ENCODE data around the gene CRK. TPM values are rescaled to one million over a fixed set of nuclear protein-coding genes. Genes with fewer than 3 reads are reported as not detected.

Gene CRK
- total RNA-seq, 2 donors from 2014 or later = 48.3 to 76.0 TPM

DNA sequence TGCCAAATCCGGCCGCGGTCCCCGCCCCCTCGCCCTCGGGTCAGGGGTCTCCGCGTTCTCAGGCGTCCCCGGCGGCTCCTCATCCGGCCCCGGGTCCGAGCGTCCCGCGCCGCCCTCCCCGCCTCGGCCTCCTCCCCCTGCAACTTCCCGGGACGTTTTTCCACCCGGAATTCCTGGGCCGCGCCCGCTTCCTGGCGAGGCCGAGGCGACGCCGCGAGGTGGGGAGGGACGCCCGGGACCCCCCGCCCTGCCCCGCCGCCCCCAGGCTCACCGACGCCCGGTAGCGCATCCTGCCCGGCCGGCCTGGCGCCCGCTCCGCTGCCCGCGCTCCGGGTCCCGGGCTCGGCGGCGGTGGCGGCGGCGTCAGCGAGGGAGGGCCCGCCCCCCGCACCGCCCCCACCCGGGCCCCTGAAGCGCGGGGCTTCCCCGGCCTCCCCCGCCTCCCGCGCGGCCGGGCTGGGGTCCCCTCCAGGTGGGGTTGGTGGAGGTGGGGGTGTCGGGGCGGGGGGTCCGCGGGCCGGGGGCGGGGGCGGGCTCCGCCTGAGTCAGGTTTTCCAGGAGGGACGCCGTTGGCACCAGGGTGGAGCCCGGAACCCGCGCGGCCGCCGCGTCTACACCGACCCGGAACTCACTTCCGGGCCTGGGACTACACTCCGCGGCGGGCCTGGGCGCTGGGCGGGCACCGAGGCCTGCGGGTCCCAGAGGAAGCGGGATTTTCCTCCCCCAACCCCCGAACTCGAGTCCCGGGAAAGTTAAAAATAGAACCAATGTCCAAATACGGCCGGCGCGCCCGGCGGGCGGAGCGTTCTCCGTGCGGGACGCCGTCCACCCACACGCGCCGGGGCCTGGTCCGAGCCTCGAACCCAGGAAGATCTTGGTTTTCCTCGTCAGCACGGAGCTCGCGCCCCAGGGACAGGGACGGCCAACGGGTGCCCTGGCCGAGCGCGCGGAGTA lies 29.7 kb upstream of the CRK start:
- Histone ChIP-seq H3K36me3 (peaks cover 17% of the 10 kb centered on the region), H3K27me3 (replicated peaks; ENCODE audit: insufficient read depth) (no peaks in the 10 kb centered on the region), H3K4me1 (ENCODE audit: control insufficient read depth in 1 of 2, low read depth in 2 of 2) (peaks cover 24 to 72% of the 10 kb centered on the region in 2 donors), H3K4me3 (peak overlapping the region; percentile 90), H3K27ac (peak overlapping the region; percentile 92 to 95), H3K9me3 (no peaks in the 10 kb centered on the region)
- DNase-seq (ENCODE audit: low spot score) = no peak
- TF ChIP-seq, protein P1, sequence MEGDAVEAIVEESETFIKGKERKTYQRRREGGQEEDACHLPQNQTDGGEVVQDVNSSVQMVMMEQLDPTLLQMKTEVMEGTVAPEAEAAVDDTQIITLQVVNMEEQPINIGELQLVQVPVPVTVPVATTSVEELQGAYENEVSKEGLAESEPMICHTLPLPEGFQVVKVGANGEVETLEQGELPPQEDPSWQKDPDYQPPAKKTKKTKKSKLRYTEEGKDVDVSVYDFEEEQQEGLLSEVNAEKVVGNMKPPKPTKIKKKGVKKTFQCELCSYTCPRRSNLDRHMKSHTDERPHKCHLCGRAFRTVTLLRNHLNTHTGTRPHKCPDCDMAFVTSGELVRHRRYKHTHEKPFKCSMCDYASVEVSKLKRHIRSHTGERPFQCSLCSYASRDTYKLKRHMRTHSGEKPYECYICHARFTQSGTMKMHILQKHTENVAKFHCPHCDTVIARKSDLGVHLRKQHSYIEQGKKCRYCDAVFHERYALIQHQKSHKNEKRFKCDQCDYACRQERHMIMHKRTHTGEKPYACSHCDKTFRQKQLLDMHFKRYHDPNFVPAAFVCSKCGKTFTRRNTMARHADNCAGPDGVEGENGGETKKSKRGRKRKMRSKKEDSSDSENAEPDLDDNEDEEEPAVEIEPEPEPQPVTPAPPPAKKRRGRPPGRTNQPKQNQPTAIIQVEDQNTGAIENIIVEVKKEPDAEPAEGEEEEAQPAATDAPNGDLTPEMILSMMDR (IDR thresholded peaks at IDR 0.05) = no peak
- ATAC-seq (ENCODE audit: insufficient number of reproducible peaks, low FRiP score, low read depth) = peak; percentile 15

DNA sequence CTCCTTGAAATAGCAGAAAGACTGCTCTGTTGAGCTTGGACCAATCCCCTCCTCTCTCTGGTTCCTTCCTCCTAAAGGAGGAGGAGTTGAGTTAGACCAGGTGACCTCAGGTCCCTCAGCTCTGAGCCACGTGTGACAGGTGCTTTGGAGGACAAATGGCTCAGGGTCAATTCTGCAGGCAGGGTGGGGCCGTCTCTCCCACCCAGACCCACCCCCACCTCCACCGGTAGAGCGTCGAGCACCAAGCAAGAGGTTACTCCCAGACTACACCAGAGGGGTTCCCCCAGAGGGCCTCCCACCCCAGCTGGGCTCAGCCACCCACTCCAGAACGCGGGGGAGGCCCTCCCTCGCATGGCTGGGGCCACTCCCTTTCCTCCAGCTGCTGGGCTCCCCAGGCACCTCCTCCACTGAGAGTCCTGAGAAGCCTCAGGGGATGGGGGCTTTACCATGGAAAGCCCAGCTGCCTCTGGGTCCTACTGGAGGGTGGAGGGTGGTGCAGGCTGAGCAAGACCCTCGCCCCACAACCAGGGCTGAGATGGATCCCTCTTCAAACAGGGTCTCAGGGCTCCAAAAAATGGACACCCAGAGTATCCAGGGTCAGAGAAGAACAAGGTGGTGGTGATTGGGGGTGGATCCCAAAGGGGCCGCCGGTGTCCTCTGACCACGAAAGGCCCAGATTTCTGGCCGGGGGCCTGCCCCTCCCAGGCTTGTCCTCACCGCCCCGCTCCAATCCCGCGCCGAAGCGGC lies 28.8 kb upstream of the CRK start:
- ATAC-seq (ENCODE audit: insufficient number of reproducible peaks, low FRiP score, low read depth) (no peak), DNase-seq (ENCODE audit: low spot score) (no peak)
- Histone ChIP-seq H3K27me3 (replicated peaks; ENCODE audit: insufficient read depth) (no peaks in the 10 kb centered on the region), H3K4me3 (peak overlapping the region; percentile 90), H3K9me3 (no peaks in the 10 kb centered on the region), H3K36me3 (peaks cover 24% of the 10 kb centered on the region), H3K4me1 (ENCODE audit: control insufficient read depth in 1 of 2, low read depth in 2 of 2) (peaks cover 22 to 67% of the 10 kb centered on the region in 2 donors), H3K27ac (peak overlapping the region; percentile 92 to 95)
- TF ChIP-seq, protein P1 (IDR thresholded peaks at IDR 0.05) = peak; percentile 18

DNA sequence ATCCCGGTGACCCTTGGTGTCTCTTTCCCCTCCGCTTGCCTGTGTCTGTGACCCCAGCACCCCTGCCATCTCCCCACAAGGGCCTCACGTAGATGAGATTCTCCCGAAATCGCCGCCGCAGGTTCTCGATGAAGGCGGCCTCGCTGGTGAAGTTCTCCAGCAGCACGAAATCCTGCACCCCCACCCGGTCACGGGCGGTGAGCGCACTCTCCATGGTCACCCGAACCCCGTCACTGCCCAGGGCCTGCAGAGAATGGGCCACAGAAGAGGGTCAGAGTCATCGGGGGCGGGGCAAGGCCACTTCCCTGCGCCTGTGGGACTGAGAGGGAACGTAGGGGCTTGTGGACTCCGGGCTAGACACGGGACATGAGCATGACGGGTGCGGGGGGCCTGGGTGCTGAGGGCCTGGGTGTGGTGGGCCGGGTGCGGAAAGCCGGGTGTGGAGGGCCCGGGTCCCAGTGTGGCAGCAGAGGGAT lies 28.1 kb upstream of the CRK start:
- Histone ChIP-seq H3K4me3 (peak overlapping the region; percentile 90), H3K36me3 (peaks cover 31% of the 10 kb centered on the region), H3K27me3 (replicated peaks; ENCODE audit: insufficient read depth) (no peaks in the 10 kb centered on the region), H3K27ac (peak overlapping the region in 1 of 2 donors; percentile 63), H3K9me3 (no peaks in the 10 kb centered on the region), H3K4me1 (ENCODE audit: control insufficient read depth in 1 of 2, low read depth in 2 of 2) (peaks cover 15 to 59% of the 10 kb centered on the region in 2 donors)
- TF ChIP-seq, protein P1 (IDR thresholded peaks at IDR 0.05) = no peak
- DNase-seq (ENCODE audit: low spot score) (no peak), ATAC-seq (ENCODE audit: insufficient number of reproducible peaks, low FRiP score, low read depth) (no peak)

DNA sequence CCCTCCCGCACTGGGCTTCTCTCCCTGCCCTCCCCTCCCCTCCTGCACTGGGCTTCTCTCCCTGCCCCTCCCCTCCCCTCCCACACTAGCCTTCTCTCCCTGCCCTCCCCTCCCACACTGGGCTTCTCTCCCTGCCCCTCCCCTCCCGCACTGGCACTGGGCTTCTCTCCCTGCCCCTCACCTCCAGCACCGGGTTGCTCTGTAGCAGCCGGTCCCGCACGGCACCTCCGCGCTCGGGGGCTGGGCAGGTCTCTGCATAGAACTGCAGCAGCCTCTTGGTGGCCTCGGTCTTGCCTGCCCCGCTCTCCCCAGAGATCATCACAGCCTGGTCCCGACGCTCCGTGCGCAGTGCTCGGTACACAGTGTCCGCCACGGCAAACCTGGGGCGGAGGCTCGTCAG lies 26.6 kb upstream of the CRK start:
- H3K9me3 ChIP-seq = no peaks in the 10 kb centered on the region
- no peaks in the 10 kb centered on the region for H3K27me3 ChIP-seq (replicated peaks; ENCODE audit: insufficient read depth)
- TF ChIP-seq, protein P1 (IDR thresholded peaks at IDR 0.05) = no peak
- H3K4me1 ChIP-seq (ENCODE audit: control insufficient read depth in 1 of 2, low read depth in 2 of 2) = peaks cover 9 to 49% of the 10 kb centered on the region in 2 donors
- no peak overlapping the region for H3K4me3 ChIP-seq
- peaks cover 44% of the 10 kb centered on the region for H3K36me3 ChIP-seq
- H3K27ac ChIP-seq = peak overlapping the region; percentile 33 to 52
- DNase-seq (ENCODE audit: low spot score) = no peak
- ATAC-seq (ENCODE audit: insufficient number of reproducible peaks, low FRiP score, low read depth) = no peak

DNA sequence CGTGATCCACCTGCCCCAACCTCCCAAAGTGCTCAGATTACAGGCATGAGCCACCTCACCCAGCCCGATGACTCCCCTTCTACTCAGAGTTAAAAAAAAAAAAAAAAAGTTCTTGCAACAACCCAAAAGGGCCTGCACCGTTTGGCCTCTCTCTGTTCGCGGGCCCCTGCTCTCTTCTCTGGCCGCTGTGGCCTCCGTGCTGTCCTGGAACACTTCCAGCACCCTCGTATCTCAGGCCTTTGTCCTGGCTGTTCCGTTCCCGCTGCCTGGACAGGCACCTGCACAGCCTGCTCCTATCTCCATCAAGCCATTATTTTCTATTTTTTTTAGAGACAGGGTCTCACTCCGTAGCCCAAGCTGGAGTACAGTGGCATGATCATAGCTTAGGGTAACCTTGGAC lies 25.7 kb upstream of the CRK start:
- TF ChIP-seq, protein P1 (IDR thresholded peaks at IDR 0.05) = no peak
- no peaks in the 10 kb centered on the region for H3K9me3 ChIP-seq
- no peak for DNase-seq (ENCODE audit: low spot score)
- no peaks in the 10 kb centered on the region for H3K27me3 ChIP-seq (replicated peaks; ENCODE audit: insufficient read depth)
- H3K36me3 ChIP-seq = peaks cover 50% of the 10 kb centered on the region
- H3K4me1 ChIP-seq (ENCODE audit: control insufficient read depth in 1 of 2, low read depth in 2 of 2) = peaks cover 4 to 47% of the 10 kb centered on the region in 2 donors
- H3K4me3 ChIP-seq = no peak overlapping the region
- ATAC-seq (ENCODE audit: insufficient number of reproducible peaks, low FRiP score, low read depth) = no peak
- peak overlapping the region in 1 of 2 donors; percentile 25 for H3K27ac ChIP-seq

Data from thoracic aorta (tissue), 2 donors.